ENCODE results near the gene ARHGAP15.

DNA sequence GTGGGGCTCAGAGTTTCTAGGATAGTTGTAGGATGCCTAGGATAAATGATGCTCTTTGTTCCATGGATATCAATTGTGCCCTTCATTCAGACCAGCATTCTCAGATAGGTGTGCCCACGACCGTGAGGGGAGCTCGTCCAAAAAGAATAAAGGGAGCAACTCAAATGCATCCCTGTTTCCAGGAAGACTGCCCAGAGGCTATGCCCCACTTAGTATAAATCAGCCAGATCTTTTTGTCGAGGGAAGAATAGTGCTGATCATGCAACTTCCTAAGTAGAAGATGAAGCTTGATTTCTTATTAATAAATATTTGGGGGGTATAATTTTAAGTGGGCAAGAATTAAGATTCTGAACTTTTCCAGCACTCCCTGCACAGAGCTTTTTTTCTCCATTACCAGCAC lies 450.2 kb downstream of the ARHGAP15 start:
- TF ChIP-seq, protein P1, sequence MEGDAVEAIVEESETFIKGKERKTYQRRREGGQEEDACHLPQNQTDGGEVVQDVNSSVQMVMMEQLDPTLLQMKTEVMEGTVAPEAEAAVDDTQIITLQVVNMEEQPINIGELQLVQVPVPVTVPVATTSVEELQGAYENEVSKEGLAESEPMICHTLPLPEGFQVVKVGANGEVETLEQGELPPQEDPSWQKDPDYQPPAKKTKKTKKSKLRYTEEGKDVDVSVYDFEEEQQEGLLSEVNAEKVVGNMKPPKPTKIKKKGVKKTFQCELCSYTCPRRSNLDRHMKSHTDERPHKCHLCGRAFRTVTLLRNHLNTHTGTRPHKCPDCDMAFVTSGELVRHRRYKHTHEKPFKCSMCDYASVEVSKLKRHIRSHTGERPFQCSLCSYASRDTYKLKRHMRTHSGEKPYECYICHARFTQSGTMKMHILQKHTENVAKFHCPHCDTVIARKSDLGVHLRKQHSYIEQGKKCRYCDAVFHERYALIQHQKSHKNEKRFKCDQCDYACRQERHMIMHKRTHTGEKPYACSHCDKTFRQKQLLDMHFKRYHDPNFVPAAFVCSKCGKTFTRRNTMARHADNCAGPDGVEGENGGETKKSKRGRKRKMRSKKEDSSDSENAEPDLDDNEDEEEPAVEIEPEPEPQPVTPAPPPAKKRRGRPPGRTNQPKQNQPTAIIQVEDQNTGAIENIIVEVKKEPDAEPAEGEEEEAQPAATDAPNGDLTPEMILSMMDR (conservative IDR thresholded peaks at IDR 0.05; ENCODE audit: low read length), result no peak
- no peak for TF ChIP-seq EZH2phosphoT487 (IDR thresholded peaks at IDR 0.05; ENCODE audit: borderline replicate concordance, low read depth, low read length)

Data from OCI-LY7 (cell line).